DLD1 (cell line): ENCODE measurements around the gene SNAP29.
"Not testable (repeated sequence)": the region's sequence is repeated elsewhere in the genome, so short reads cannot be mapped to it uniquely, and the experiment has no call there.

ENCODE experiments used
- in situ Hi-C: cut with HindIII; loops from 2 replicates; pipeline ENCODE4 v1.10.0; 2017; ENCODE audit warnings: low sequenced_read_pairs

Gene SNAP29

GRCh38 chr22:20858615-20859416 is at the start of gene SNAP29, which contains the start of gene PI4KA:
TSS of gene SNAP29 (plus strand) at chr22:20859007. CDS start at chr22:20859111, 104 bp downstream.
TSS of gene PI4KA (minus strand) at chr22:20858811. CDS start at chr22:20858725, 86 bp downstream.
- in situ Hi-C loops, result no loop called here

- in situ Hi-C loops, result loop anchor here (25.0 kb wide), 1 partner anchor 128 kb away; no protein-coding TSS in a partner anchor
Measured at GRCh38 chr22:20809538-20810185, 49.1 kb upstream of the SNAP29 start.

GRCh38 chr22:20810645-20811044 is 48.2 kb upstream of the SNAP29 start:
- in situ Hi-C loops, result loop anchor here (25.0 kb wide), 1 partner anchor 127 kb away; no protein-coding TSS in a partner anchor

GRCh38 chr22:20811171-20811570 is 47.6 kb upstream of the SNAP29 start:
- in situ Hi-C loops, result loop anchor here (25.0 kb wide), 1 partner anchor 126 kb away; no protein-coding TSS in a partner anchor

- in situ Hi-C loops, result loop anchor here (25.0 kb wide), 1 partner anchor 125 kb away; no protein-coding TSS in a partner anchor
Measured at GRCh38 chr22:20811971-20812660, 46.7 kb upstream of the SNAP29 start.

GRCh38 chr22:20813056-20813455 is 45.8 kb upstream of the SNAP29 start:
- in situ Hi-C loops, result loop anchor here (25.0 kb wide), 1 partner anchor 124 kb away; no protein-coding TSS in a partner anchor

- in situ Hi-C loops, result loop anchor here (25.0 kb wide), 1 partner anchor 123 kb away; no protein-coding TSS in a partner anchor
Measured at GRCh38 chr22:20814221-20814808, 44.5 kb upstream of the SNAP29 start.

- in situ Hi-C loops, result loop anchor here (25.0 kb wide), 1 partner anchor 122 kb away; no protein-coding TSS in a partner anchor
Measured at GRCh38 chr22:20815477-20816050, 43.2 kb upstream of the SNAP29 start.

GRCh38 chr22:20816559-20816958 is 42.2 kb upstream of the SNAP29 start:
- in situ Hi-C loops, result loop anchor here (25.0 kb wide), 1 partner anchor 121 kb away; no protein-coding TSS in a partner anchor

- in situ Hi-C loops, result loop anchor here (25.0 kb wide), 1 partner anchor 119 kb away; no protein-coding TSS in a partner anchor
Measured at GRCh38 chr22:20818471-20818870, 40.3 kb upstream of the SNAP29 start.

GRCh38 chr22:20819471-20819870 is 39.3 kb upstream of the SNAP29 start:
- in situ Hi-C loops, result loop anchor here (25.0 kb wide), 1 partner anchor 118 kb away; no protein-coding TSS in a partner anchor

- in situ Hi-C loops, result loop anchor here (25.0 kb wide), 1 partner anchor 116 kb away; no protein-coding TSS in a partner anchor
Measured at GRCh38 chr22:20821717-20822239, 37.0 kb upstream of the SNAP29 start.

GRCh38 chr22:20822240-20822639 is 36.6 kb upstream of the SNAP29 start:
- in situ Hi-C loops, result loop anchor here (25.0 kb wide), 1 partner anchor 115 kb away; no protein-coding TSS in a partner anchor

- in situ Hi-C loops, result loop anchor here (25.0 kb wide), 1 partner anchor 114 kb away; no protein-coding TSS in a partner anchor
Measured at GRCh38 chr22:20823264-20823663, 35.5 kb upstream of the SNAP29 start.

- in situ Hi-C loops, result not testable (repeated sequence)
Measured at GRCh38 chr22:20825216-20825615, 33.6 kb upstream of the SNAP29 start.

- in situ Hi-C loops, result no loop called here
Measured at GRCh38 chr22:20825624-20826023, 33.2 kb upstream of the SNAP29 start.

GRCh38 chr22:20826373-20827152 is 32.2 kb upstream of the SNAP29 start:
- in situ Hi-C loops, result not testable (repeated sequence)

- in situ Hi-C loops, result no loop called here
Measured at GRCh38 chr22:20829491-20830134, 29.2 kb upstream of the SNAP29 start.
